Activated CD8-positive, alpha-beta memory T cell treated with anti-CD3 and anti-CD28 coated beads for 4 hours (primary cell): ENCODE measurements around the gene TOMM70.
A peak's percentile ranks its signal among the peaks of the same experiment; 100 is the strongest.
"Not testable (repeated sequence)": the region's sequence is repeated elsewhere in the genome, so short reads cannot be mapped to it uniquely, and the experiment has no call there.

Experiments
- DNase-seq, 2 donors: peaks; one replicate each; pipeline ENCODE4 v3.0.0-alpha.2; 2020; ENCODE audit warnings: low read depth in 2 of 2

Gene TOMM70

GRCh38 chr3:100400780-100401673 is at the start of gene TOMM70, which contains the start of gene LNP1:
Gene TOMM70 (minus strand): TSS chr3:100401089. CDS start chr3:100400949, 140 bp downstream.
Gene LNP1 (plus strand): TSS chr3:100401539. CDS start chr3:100429730, 28,191 bp downstream.
- peak; percentile 85 to 90 for DNase-seq

DNA sequence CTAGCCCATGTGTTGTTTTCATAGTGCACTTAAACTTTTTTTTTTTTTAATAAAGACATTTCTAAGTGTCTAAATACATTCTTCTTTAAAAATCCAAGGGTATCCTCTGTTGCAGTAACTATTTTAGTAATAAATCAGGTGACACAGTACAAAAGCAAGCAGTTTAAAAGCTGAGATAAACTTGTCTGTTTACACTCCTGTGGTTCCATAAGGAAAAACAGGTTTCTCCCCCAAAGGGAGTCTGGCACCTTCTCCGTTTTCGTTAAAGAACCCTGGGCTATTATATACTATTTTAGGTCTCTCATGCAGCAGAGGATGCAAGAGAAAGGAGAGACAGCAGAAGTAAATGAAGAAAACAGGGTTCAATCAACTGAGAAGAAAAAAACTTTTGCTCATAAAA is 48.3 kb upstream of the TOMM70 start:
- DNase-seq = no peak

- DNase-seq = no peak
Observed at GRCh38 chr3:100448079-100448478, 47.2 kb upstream of the TOMM70 start.

DNA sequence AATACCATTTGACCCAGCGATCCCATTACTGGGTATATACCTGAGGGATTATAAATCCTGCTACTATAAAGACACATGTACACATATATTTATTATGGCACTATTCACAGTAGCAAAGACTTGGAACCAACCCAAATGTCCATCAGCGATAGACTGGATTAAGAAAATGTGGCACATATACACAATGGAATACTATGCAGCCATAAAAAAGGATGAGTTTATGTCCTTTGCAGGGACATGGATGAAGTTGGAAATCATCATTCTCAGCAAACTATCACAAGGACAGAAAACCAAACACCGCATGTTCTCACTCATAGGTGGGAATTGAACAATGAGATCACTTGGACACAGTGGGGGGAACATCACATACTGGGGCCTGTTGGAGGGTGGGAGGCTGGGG is 46.2 kb upstream of the TOMM70 start:
- not testable (repeated sequence) for DNase-seq

DNA sequence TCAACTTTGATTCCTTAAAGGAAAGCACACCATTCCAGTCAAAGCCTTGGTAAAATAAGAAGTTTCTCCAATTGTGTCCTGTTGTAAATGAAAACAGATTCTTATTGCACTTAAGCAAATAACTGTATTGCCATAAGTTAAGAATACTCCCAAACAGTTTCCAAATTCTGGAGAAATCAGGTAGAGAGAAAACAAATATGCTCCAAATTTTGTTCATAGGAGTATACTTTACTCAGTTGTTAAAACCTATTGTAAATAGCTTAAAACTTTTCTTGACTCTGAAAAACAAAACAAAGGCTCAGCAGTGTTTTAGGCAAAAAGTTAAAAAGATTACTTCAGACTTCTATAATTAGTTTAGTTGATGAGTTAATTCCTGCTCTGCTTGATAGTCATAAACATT is 42.8 kb upstream of the TOMM70 start:
- DNase-seq = no peak

DNA sequence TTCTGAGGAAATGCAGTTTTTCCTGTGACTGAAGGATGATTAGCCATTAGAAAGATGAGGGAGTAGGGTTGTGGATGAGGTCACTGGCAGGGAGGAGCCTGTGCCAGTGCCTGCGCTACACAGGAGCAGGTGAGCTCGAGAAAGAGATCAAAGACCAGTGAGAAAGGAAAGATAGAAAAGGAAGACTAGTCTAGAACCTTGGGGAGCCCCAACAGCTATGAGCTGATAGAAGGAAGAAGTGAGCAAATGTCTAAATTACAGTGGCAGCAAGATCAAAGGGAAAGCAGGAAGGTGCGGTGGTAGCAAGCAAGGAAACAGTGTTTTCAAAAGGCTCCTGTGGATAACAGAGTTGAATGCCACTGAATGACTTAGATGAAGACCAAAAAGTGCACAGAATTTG is 40.0 kb upstream of the TOMM70 start:
- no peak for DNase-seq

- DNase-seq = no peak
Observed at GRCh38 chr3:100438623-100438974, 37.7 kb upstream of the TOMM70 start.

- DNase-seq = no peak
Observed at GRCh38 chr3:100437721-100438622, 37.1 kb upstream of the TOMM70 start.

DNA sequence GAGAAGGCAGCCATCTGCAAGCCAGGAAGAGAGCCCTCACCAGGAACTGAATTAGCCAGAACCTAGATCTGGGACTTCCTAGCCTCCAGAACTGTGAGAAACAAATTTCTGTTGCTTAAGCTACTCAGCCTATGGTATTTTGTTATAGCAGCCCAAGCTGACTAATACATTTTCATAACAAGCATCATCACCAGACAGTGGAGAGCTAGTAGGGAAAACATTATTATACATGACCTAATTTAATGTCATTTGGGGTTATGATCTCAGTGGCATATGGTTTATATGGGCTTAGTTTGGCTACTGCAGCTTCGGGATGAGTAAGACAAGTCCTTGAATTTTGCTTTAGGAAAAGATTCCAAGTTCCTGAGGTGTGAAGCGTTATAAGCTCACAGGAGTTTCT is 36.1 kb upstream of the TOMM70 start:
- DNase-seq = no peak

DNA sequence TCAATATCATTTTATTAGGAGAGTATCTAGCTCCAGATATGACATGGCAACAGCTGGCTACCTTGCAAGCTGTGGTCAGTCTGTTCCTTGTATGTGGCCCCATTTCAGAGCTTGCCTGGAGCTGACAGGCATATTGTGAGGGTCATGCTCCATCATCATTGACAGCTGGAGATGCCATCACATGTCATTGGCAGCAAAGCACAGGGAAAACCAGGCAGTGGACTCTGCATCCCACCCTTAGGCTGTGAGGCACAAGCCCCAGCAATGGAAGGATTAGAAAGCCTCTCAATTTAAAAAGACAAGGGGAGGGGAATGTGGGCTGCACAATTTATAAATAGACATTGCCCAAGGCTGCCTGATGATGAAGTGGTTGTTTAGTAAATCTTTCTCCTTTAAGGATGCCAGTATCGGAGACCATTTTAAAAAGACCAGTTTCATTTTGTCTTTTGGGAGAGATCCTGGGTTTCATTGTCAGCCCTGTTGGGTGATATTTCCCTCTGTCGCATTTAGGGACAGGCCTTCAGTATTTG is 28.4 kb upstream of the TOMM70 start:
- no peak for DNase-seq

- DNase-seq = no peak
Observed at GRCh38 chr3:100427699-100428098, 26.8 kb upstream of the TOMM70 start.

DNA sequence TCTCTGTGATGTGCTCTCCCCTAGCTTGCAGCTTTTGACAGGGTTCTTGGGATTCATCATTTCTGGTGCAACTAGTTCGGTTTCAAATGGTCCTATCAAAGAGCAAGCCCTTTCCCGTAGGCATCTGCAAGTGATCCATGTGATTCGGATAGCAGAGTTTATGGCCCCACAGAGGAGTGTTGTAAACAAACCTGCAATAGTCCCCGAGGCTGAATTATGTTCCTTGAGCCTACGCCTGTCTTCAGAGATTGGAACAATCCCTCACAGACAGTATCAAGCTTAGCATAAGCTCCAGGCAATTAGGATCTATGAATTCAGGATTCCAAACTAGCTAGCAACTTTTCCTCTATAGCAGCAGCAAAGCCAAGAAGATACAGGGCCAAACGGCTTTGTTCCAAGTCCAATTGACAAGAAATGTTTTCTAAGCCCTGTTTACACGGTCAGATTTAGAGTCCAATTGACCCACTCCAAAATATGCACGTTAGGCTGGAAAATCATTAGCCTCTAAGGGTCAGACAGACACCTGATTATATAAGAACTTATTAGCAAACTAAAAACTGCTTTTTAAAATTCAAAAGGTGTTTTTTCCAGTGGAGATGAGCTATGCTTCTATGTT is 25.3 kb upstream of the TOMM70 start:
- DNase-seq = no peak

DNA sequence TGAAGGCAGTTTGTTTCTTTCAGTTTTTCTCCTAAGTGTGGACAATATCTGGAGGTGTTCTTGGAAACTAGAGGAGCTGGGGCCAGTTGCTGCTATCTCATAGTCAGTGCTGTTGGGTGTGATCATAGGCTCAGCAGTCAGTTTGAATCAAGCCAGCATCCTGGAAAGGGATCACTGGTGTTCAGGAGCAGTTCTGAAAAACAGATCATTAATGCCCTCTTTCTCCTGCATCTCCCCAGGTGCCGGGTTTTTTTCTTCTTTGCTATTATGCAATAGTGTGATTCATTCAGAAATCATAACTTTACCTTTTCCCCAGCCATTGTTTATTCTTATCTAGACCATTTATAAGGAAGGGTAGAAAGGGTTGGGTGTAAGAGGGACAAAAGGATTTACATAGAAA is 24.4 kb upstream of the TOMM70 start:
- DNase-seq = no peak

GRCh38 chr3:100424261-100424660 is 23.4 kb upstream of the TOMM70 start:
- no peak for DNase-seq

DNA sequence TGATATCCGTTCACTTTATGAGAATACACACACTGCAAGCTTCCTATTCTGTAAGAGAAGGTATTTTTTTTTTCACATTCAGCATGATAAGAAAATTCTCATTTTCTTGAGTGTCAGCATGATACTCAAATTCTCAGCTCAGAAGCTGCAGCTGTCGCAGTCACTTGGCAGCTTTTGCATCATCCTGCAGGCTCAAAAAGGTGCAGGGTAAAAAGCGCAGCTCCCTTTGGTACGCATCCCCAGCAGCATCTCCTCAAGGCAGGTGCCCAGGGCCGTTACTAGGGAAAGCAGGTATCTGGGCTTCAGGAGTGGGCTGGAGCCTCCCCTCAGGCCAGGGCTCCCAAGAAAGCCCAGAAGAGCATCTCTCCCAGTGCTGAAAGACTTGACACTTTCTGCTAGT is 22.7 kb upstream of the TOMM70 start:
- no peak for DNase-seq

GRCh38 chr3:100420885-100421284 is 20.0 kb upstream of the TOMM70 start:
- DNase-seq = no peak

DNA sequence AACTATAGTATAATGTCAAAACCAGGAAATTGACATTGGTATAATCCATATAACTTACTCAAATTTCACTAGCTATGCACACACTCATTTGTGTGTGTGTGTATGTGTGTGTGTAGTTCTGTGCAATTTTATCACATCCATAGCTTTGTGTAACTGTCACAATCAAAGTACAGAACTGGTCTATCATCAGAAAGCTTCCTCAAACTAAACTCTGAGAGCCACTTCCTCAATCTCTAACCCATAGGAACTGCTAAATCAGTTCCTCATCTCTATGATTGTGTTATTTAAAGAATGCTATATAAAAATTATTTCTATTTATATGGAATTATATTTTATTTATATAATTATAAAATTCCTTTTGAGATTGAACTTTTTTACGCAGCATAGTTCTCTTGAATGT is 18.5 kb upstream of the TOMM70 start:
- DNase-seq = no peak

- no peak for DNase-seq
Observed at GRCh38 chr3:100416863-100417262, 16.0 kb upstream of the TOMM70 start.

DNA sequence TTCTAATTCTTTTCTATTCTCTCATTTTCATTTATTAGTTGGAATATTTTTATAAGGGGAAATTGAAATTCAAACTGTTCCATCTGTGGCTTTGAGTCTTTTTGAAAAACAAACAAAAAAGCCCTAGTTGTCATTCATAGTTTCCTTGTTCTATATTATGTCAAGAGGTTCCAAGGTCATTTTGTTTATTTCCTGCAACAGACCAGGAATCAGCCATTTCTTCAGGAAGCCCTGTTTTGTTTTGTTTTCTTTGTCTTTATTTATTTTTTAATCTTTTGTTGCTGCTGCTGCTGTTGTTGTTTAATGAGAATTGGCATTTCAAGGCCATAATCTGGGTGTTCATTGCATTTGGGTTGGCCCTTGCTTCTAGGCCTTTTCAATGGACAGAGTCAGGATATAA is 15.3 kb upstream of the TOMM70 start:
- no peak for DNase-seq

DNA sequence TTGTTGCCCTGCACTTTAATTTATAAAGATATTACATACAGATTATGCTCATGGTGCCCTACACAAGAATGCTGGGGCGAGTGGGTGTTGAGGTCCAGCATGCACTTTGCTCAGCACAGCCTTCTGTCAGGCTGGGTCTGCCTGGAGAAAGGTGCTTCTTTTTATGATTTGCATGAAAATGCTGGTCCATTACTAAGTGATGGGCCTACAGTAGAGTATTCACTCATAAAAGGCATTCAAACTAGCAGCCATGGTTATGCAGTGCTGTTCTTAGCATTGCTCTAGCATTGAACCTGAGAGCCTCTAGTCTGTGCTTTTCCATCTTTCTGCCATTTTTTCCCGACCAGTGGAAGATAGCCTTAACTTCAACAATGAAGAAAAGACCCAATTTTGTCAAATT is 12.7 kb upstream of the TOMM70 start:
- DNase-seq = no peak

GRCh38 chr3:100412912-100413590 is 12.2 kb upstream of the TOMM70 start:
- no peak for DNase-seq
